HepG2 (cell line): Measurements from ENCODE around the gene PALM2AKAP2. TPM values are rescaled to one million over a fixed set of nuclear protein-coding genes. Genes with fewer than 3 reads are reported as not detected.

Source experiments
- ATAC-seq: fragments of 200-7000 bp; cut with Tn5 transposase; 3 replicates; pipeline ENCODE4 v1.9.1; 2020; ENCODE audit warnings: mild to moderate bottlenecking, moderate library complexity
- BruUV-seq: library from RNA; stranded (reverse); fragments of 400-500 nt; replicated peaks from 2 replicates; lab custom pipeline; 2021; lab: Mats Ljungman, UMichigan
- CTCF ChIA-PET: fragments of 300-600 bp; formaldehyde crosslinking; extraction: SDS; loops from one replicate; lab custom pipeline; 2021; ENCODE audit warnings: low total read pairs, inconsistent platforms, low intra/inter-chr PET ratio; lab: Yijun Ruan, JAX
- POLR2A ChIA-PET: fragments of 350-600 bp; sonication (Branson Sonifier 250); formaldehyde crosslinking; loops from one replicate; lab custom pipeline; 2020; ENCODE audit warnings: antibody characterized with exemption, inconsistent platforms; lab: Yijun Ruan, JAX
- DNase-seq: peaks from one replicate; pipeline ENCODE4 v3.0.0-alpha.2; 2015; ENCODE audit warnings: low spot score
- FAIRE-seq: peaks from 3 replicates; lab custom pipeline; 2011; peaks lifted over from hg19 to GRCh38; lab: Jason Lieb, UNC
- H2AFZ ChIP-seq: one replicate; pipeline ENCODE4 v1.6.1; 2011; ENCODE audit warnings: low read length, inconsistent platforms
- H3K27ac ChIP-seq: fragments of 300-600 bp; 3 replicates; pipeline ENCODE4 v1.8.0; 2011; ENCODE audit warnings: mixed run types, mild to moderate bottlenecking, mixed read lengths, low read length, inconsistent platforms; ENCODE audit not compliant: insufficient read depth; ENCODE audit errors: extremely low read length
- H3K27me3 ChIP-seq, 2 experiments: fragments of 200-600 bp in 1 of 2; 2 replicates in 1 of 2; 3 replicates in 1 of 2; pipeline versions ENCODE4 v1.6.0 to v1.8.0; 2011; ENCODE audit warnings: low read length in 2 of 2, mild to moderate bottlenecking in 2 of 2, moderate library complexity in 2 of 2, inconsistent platforms in 1 of 2; ENCODE audit not compliant: insufficient read depth in 2 of 2, control insufficient read depth in 1 of 2
- H3K36me3 ChIP-seq, 2 experiments: fragments of 200-600 bp in 1 of 2; replicated peaks in 1 of 2; 2 replicates in 1 of 2; 3 replicates in 1 of 2; pipeline versions ENCODE4 v1.5.1 to v1.8.0; 2011; ENCODE audit warnings: low read length in 2 of 2, inconsistent platforms in 1 of 2; ENCODE audit not compliant: insufficient read depth in 2 of 2, control insufficient read depth in 1 of 2
- H3K4me1 ChIP-seq: 2 replicates; pipeline ENCODE4 v1.5.1; 2012; ENCODE audit warnings: low read length, inconsistent platforms; ENCODE audit not compliant: insufficient read depth
- H3K4me2 ChIP-seq: 2 replicates; pipeline ENCODE4 v1.6.0; 2011; ENCODE audit warnings: low read depth, low read length, inconsistent platforms
- H3K4me3 ChIP-seq, 3 experiments: fragments of 200-600 bp in 1 of 3; sonication (generic), shearing (Covaris generic) in 1 of 3; replicated peaks in 1 of 3; 2 replicates each; pipeline ENCODE4 v1.5.1; 2011 to 2016; ENCODE audit warnings: low read length in 3 of 3, inconsistent platforms in 2 of 3, low read depth in 2 of 3, mild to moderate bottlenecking in 2 of 3, control low read depth in 1 of 3, mixed read lengths in 1 of 3; ENCODE audit not compliant: insufficient read depth in 1 of 3
- H3K79me2 ChIP-seq: one replicate; pipeline ENCODE4 v1.6.1; 2011; ENCODE audit warnings: low read length, inconsistent platforms; ENCODE audit not compliant: insufficient read depth
- H3K9ac ChIP-seq: 2 replicates; pipeline ENCODE4 v1.6.0; 2011; ENCODE audit warnings: mild to moderate bottlenecking, low read depth, low read length, inconsistent platforms; ENCODE audit not compliant: insufficient read depth
- H3K9me3 ChIP-seq: 2 replicates; pipeline ENCODE4 v1.5.1; 2012; ENCODE audit warnings: mild to moderate bottlenecking, low read length
- H4K20me1 ChIP-seq: 2 replicates; pipeline ENCODE4 v1.6.0; 2011; ENCODE audit warnings: inconsistent platforms, mild to moderate bottlenecking, low read length, moderate library complexity; ENCODE audit not compliant: insufficient read depth
- RELA ChIP-seq: sonication (generic); formaldehyde crosslinking; IDR thresholded peaks from 2 replicates; pipeline ENCODE4 v1.4.0; 2020; ENCODE audit warnings: missing genetic modification reagents
- SKI ChIP-seq: fragments of 450-650 bp; IDR thresholded peaks from one replicate; pipeline ENCODE4 v1.6.1; 2018; ENCODE audit warnings: mild to moderate bottlenecking; ENCODE audit not compliant: partially characterized antibody
- ZBTB1 ChIP-seq: sonication (generic); formaldehyde crosslinking; IDR thresholded peaks from 2 replicates; pipeline ENCODE4 v1.4.0; 2020; ENCODE audit warnings: missing genetic modification reagents, borderline replicate concordance
- ZNF333 ChIP-seq: sonication (generic); formaldehyde crosslinking; IDR thresholded peaks from 2 replicates; pipeline ENCODE4 v1.4.0; 2020; ENCODE audit warnings: mild to moderate bottlenecking, missing genetic modification reagents, borderline replicate concordance
- ZNF607 ChIP-seq: sonication (generic); formaldehyde crosslinking; IDR thresholded peaks from 2 replicates; pipeline ENCODE4 v1.5.1; 2020; ENCODE audit warnings: missing genetic modification reagents, mild to moderate bottlenecking, borderline replicate concordance
- WGBS: methylation state at CpG from one replicate; pipeline ENCODE4 v1.1.6; 2017; ENCODE audit warnings: low lambda C conversion rate; 5-methylcytosine and 5-hydroxymethylcytosine counted together
- in situ Hi-C: cut with HindIII; loops from 2 replicates; pipeline ENCODE4 v1.10.0; 2017; ENCODE audit warnings: low pct_unique_long_range_greater_than_20kb; ENCODE audit not compliant: extremely low pct_ligation_motif_present
- intact Hi-C: fragments of 100-400 bp; cut with micrococcal nuclease; formaldehyde crosslinking; loops from one replicate; pipeline ENCODE4 v1.10.0; 2022; ENCODE audit not compliant: unreplicated experiment
- polyA plus RNA-seq, 8 experiments: library from polyadenylated mRNA; depleted of rRNA in 3 of 8; stranded (reverse) in 7 of 8; unstranded in 1 of 8; fragments of >200 nt; fragmentation: Illumina TruSeq in 4 of 8; extraction: Trizol in 4 of 8; gene quantifications; 2 replicates each; pipeline versions ENCODE4 v1.2.1 to v1.2.3, GENCODE V29; 2011 to 2016; ENCODE audit warnings: low read depth in 4 of 8, missing spikeins in 1 of 8, mixed read lengths in 1 of 8; ENCODE audit not compliant: insufficient read depth in 1 of 8
- total RNA-seq, 5 experiments: library from RNA; depleted of rRNA; stranded (reverse); fragments of >200 nt; fragmentation: Illumina TruSeq; extraction: Trizol; gene quantifications; 2 replicates each; pipeline ENCODE4 v1.2.3, GENCODE V29; 2016; ENCODE audit warnings: low read depth in 1 of 5
- TF ChIP-seq, protein P1 (sequence below): sonication (generic); formaldehyde crosslinking; IDR thresholded peaks from 2 replicates; pipeline ENCODE4 v1.4.0; 2020; ENCODE audit warnings: missing genetic modification reagents
- TF ChIP-seq, protein P2 (sequence below): sonication (generic); formaldehyde crosslinking; IDR thresholded peaks from 2 replicates; pipeline ENCODE4 v1.9.0; 2021; ENCODE audit warnings: missing genetic modification reagents, mild to moderate bottlenecking, borderline replicate concordance
- TF ChIP-seq, protein P3 (sequence below): sonication (generic); formaldehyde crosslinking; conservative IDR thresholded peaks from 2 replicates; pipeline ENCODE4 v1.4.0; 2020; ENCODE audit warnings: missing genetic modification reagents
- TF ChIP-seq, protein P4 (sequence below): sonication (generic); formaldehyde crosslinking; IDR thresholded peaks from 2 replicates; pipeline ENCODE4 v1.4.0; 2020; ENCODE audit warnings: mild to moderate bottlenecking, missing genetic modification reagents

PALM2AKAP2 gene
- total and polyA plus RNA-seq, 2 of the 13 experiments (the other 11 are each of a cell fraction or from before 2014, with no cell fraction given) = 0.25 to 1.8 TPM

DNA sequence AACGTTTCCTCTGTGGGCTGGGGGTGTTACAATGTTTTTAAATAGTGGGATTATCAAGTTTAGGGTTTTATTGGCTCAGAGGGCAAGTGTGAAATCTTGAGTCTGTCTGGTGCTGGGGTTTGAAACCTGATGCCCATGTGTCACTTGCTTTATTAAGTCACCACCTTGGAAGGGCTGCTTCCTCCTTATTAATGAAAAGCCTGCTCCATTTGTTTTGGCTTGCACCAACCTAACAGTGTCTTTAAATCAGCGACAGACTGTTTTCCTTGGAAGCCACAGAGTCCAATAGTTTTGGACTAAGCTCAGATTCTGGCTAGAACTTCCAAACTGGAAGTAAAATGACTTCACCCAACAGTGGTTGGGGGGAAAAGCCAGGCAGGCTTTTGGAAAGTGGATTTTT lies 10.7 kb upstream of the PALM2AKAP2 start:
- no peak for FAIRE-seq
- no peak for TF ChIP-seq SKI
- TF ChIP-seq, protein P1, sequence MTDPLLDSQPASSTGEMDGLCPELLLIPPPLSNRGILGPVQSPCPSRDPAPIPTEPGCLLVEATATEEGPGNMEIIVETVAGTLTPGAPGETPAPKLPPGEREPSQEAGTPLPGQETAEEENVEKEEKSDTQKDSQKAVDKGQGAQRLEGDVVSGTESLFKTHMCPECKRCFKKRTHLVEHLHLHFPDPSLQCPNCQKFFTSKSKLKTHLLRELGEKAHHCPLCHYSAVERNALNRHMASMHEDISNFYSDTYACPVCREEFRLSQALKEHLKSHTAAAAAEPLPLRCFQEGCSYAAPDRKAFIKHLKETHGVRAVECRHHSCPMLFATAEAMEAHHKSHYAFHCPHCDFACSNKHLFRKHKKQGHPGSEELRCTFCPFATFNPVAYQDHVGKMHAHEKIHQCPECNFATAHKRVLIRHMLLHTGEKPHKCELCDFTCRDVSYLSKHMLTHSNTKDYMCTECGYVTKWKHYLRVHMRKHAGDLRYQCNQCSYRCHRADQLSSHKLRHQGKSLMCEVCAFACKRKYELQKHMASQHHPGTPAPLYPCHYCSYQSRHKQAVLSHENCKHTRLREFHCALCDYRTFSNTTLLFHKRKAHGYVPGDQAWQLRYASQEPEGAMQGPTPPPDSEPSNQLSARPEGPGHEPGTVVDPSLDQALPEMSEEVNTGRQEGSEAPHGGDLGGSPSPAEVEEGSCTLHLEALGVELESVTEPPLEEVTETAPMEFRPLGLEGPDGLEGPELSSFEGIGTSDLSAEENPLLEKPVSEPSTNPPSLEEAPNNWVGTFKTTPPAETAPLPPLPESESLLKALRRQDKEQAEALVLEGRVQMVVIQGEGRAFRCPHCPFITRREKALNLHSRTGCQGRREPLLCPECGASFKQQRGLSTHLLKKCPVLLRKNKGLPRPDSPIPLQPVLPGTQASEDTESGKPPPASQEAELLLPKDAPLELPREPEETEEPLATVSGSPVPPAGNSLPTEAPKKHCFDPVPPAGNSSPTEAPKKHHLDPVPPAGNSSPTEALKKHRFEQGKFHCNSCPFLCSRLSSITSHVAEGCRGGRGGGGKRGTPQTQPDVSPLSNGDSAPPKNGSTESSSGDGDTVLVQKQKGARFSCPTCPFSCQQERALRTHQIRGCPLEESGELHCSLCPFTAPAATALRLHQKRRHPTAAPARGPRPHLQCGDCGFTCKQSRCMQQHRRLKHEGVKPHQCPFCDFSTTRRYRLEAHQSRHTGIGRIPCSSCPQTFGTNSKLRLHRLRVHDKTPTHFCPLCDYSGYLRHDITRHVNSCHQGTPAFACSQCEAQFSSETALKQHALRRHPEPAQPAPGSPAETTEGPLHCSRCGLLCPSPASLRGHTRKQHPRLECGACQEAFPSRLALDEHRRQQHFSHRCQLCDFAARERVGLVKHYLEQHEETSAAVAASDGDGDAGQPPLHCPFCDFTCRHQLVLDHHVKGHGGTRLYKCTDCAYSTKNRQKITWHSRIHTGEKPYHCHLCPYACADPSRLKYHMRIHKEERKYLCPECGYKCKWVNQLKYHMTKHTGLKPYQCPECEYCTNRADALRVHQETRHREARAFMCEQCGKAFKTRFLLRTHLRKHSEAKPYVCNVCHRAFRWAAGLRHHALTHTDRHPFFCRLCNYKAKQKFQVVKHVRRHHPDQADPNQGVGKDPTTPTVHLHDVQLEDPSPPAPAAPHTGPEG (CRISPR knock-in tag) = no peak
- TF ChIP-seq, protein P2, sequence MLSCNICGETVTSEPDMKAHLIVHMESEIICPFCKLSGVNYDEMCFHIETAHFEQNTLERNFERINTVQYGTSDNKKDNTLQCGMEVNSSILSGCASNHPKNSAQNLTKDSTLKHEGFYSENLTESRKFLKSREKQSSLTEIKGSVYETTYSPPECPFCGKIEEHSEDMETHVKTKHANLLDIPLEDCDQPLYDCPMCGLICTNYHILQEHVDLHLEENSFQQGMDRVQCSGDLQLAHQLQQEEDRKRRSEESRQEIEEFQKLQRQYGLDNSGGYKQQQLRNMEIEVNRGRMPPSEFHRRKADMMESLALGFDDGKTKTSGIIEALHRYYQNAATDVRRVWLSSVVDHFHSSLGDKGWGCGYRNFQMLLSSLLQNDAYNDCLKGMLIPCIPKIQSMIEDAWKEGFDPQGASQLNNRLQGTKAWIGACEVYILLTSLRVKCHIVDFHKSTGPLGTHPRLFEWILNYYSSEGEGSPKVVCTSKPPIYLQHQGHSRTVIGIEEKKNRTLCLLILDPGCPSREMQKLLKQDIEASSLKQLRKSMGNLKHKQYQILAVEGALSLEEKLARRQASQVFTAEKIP (CRISPR knock-in tag) = no peak
- TF ChIP-seq ZBTB1 (CRISPR knock-in tag) = no peak
- TF ChIP-seq ZNF607 = no peak
- no peak for TF ChIP-seq ZNF333 (CRISPR knock-in tag)
- no peak for TF ChIP-seq RELA
- TF ChIP-seq, protein P3, sequence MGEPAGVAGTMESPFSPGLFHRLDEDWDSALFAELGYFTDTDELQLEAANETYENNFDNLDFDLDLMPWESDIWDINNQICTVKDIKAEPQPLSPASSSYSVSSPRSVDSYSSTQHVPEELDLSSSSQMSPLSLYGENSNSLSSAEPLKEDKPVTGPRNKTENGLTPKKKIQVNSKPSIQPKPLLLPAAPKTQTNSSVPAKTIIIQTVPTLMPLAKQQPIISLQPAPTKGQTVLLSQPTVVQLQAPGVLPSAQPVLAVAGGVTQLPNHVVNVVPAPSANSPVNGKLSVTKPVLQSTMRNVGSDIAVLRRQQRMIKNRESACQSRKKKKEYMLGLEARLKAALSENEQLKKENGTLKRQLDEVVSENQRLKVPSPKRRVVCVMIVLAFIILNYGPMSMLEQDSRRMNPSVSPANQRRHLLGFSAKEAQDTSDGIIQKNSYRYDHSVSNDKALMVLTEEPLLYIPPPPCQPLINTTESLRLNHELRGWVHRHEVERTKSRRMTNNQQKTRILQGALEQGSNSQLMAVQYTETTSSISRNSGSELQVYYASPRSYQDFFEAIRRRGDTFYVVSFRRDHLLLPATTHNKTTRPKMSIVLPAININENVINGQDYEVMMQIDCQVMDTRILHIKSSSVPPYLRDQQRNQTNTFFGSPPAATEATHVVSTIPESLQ (CRISPR knock-in tag) = no peak
- TF ChIP-seq, protein P4, sequence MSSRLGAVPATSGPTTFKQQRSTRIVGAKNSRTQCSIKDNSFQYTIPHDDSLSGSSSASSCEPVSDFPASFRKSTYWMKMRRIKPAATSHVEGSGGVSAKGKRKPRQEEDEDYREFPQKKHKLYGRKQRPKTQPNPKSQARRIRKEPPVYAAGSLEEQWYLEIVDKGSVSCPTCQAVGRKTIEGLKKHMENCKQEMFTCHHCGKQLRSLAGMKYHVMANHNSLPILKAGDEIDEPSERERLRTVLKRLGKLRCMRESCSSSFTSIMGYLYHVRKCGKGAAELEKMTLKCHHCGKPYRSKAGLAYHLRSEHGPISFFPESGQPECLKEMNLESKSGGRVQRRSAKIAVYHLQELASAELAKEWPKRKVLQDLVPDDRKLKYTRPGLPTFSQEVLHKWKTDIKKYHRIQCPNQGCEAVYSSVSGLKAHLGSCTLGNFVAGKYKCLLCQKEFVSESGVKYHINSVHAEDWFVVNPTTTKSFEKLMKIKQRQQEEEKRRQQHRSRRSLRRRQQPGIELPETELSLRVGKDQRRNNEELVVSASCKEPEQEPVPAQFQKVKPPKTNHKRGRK (CRISPR knock-in tag) = no peak

More for the DNA sequence above, 10.7 kb upstream of the PALM2AKAP2 start:
- intact Hi-C loops (no loop called here), in situ Hi-C loops (no loop called here)
- DNase-seq (no peak), ATAC-seq (no peak)
- no peak overlapping the region for H3K4me3 ChIP-seq
- H3K27ac ChIP-seq = no peak overlapping the region
- ChIA-PET CTCF (no interaction called here), POLR2A (no interaction called here)
- peaks cover 0 to 3% of the 10 kb centered on the region in 2 experiments; a peak in 2 of 5 replicates for H3K27me3 ChIP-seq
- H3K4me1 ChIP-seq = no peaks in the 10 kb centered on the region
- no peaks in the 10 kb centered on the region for H3K9me3 ChIP-seq
- WGBS = 0% methylated on average over 2 of the region's 2 CpGs
- H3K36me3 ChIP-seq = no peaks in the 10 kb centered on the region
- H3K4me2 ChIP-seq = no peak overlapping the region
- no peak overlapping the region for H3K9ac ChIP-seq
- H2AFZ ChIP-seq = no peak overlapping the region
- no TSS peak for BruUV-seq
- no peaks in the 10 kb centered on the region for H4K20me1 ChIP-seq
- no peaks in the 10 kb centered on the region for H3K79me2 ChIP-seq
